ENCODE results near the gene ARL14. TPM values are rescaled to one million over a fixed set of nuclear protein-coding genes. Genes with fewer than 3 reads are reported as not detected.

ARL14 gene
- total RNA-seq, 1 experiment from 2014 or later: not detected

GRCh38 chr3:160673188-160673587, 3.8 kb upstream of the ARL14 start:
- no peak overlapping the region for H2BK20ac ChIP-seq (ENCODE audit: low read depth, low read length, poor library complexity, severe bottlenecking)
- Mint-ChIP-seq H3K27ac (no peak overlapping the region), H3K4me3 (no peak overlapping the region), H3K36me3 (ENCODE audit: insufficient read depth in 1 of 3, low read depth in 3 of 3) (no peaks in the 10 kb centered on the region), H3K4me1 (peaks cover 11 to 12% of the 10 kb centered on the region in 2 experiments), H3K9me3 (no peaks in the 10 kb centered on the region), H3K27me3 (ENCODE audit: low read depth) (no peaks in the 10 kb centered on the region; the same call in 1 of the 2 replicates)
- DNase-seq: no peak
- H2BK120ac ChIP-seq (ENCODE audit: low read depth, low read length, poor library complexity, severe bottlenecking): no peak overlapping the region
- peaks cover 4% of the 10 kb centered on the region; the same call in 1 of the 2 replicates for H3K4me1 ChIP-seq (ENCODE audit: insufficient read depth, low read length)
- H3K56ac ChIP-seq (ENCODE audit: insufficient read length, low read depth, low read length): no peak overlapping the region
- H2AFZ ChIP-seq (ENCODE audit: low read length): no peak overlapping the region
- H4K20me1 ChIP-seq (ENCODE audit: control insufficient read depth, insufficient read depth, insufficient read length): no peaks in the 10 kb centered on the region
- WGBS (ENCODE audit: extremely low coverage, insufficient read length, low lambda C conversion rate): no CpG with 5 or more reads among the region's 1 CpG
- H3K79me1 ChIP-seq (ENCODE audit: insufficient read depth, low read depth, low read length, poor library complexity, severe bottlenecking): no peaks in the 10 kb centered on the region
- no peak overlapping the region for H2BK12ac ChIP-seq (ENCODE audit: insufficient read length, low read depth, low read length)
- no peak overlapping the region for H4K5ac ChIP-seq (ENCODE audit: insufficient read length, low read depth, low read length)
- no peaks in the 10 kb centered on the region for H3K9me3 ChIP-seq (ENCODE audit: control insufficient read depth, low read depth, low read length)
- no peak overlapping the region for H3T11ph ChIP-seq (ENCODE audit: low read length)
- no peak overlapping the region for H3K18ac ChIP-seq (ENCODE audit: insufficient read length, low read depth, low read length)
- no peaks in the 10 kb centered on the region for H3K23me2 ChIP-seq (ENCODE audit: insufficient read length, low read depth, low read length, poor library complexity, severe bottlenecking)
- H4K91ac ChIP-seq (ENCODE audit: insufficient read length, low read depth, low read length): no peak overlapping the region
- no peak overlapping the region for H2BK5ac ChIP-seq (ENCODE audit: insufficient read length, low read length)
- no peak overlapping the region for H3K27ac ChIP-seq (ENCODE audit: insufficient read length, low read depth, low read length)
- no peak for TF ChIP-seq CTCF (conservative IDR thresholded peaks at IDR 0.05)
- H2BK15ac ChIP-seq (ENCODE audit: low read depth, low read length): no peak overlapping the region
- no peak overlapping the region for H2AK5ac ChIP-seq (ENCODE audit: insufficient read length, low read length)
- no peak overlapping the region for H3K14ac ChIP-seq (ENCODE audit: insufficient read depth, low read length)
- no peak overlapping the region for H3K9ac ChIP-seq (ENCODE audit: extremely low read depth, insufficient read length, low read length)
- no peaks in the 10 kb centered on the region for H3K27me3 ChIP-seq (ENCODE audit: insufficient read depth, low read length)
- H3K23ac ChIP-seq (ENCODE audit: insufficient read length, low read depth, low read length): no peak overlapping the region
- no peaks in the 10 kb centered on the region for H3K79me2 ChIP-seq (ENCODE audit: insufficient read depth, low read length)
- H3K4me2 ChIP-seq (ENCODE audit: insufficient read depth, insufficient read length, low read length): no peak overlapping the region
- no peak overlapping the region for H3K4ac ChIP-seq (ENCODE audit: low read depth, low read length)
- H4K8ac ChIP-seq (replicated peaks; ENCODE audit: insufficient read length, low read depth, low read length): no peak overlapping the region
